ENCODE data around the gene DNAH17. TPM values are rescaled to one million over a fixed set of nuclear protein-coding genes. Genes with fewer than 3 reads are reported as not detected.

DNAH17 gene
- total RNA-seq, 3 donors from 2014 or later (not counting 1 experiment from before 2014, with no cell fraction given) = 0.16 to 0.25 (median 0.24) TPM

DNA sequence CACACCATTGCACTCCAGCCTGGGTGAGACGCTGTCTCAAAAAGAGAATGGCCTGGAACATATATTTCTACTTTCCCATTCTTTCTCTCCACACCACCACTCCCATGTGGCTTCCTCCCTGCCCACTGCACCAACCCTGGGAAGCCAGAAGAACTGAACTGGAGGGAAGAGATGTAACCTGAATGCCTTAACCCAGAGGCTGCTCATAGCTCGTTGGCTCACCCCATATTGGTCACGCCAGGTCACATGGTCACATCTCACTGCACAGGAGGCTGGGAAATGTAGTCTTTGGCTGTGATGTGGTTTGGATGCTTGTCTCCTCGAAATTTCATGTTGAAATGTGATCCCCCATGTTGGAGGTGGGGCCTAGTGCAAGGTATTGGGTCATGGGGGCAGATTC lies 5.9 kb upstream of the DNAH17 start:
- ATAC-seq (peak in 1 of 3 donors; percentile 45), DNase-seq (peak in 1 of 2 donors; percentile 22)
- Mint-ChIP-seq H3K4me1 (no peaks in the 10 kb centered on the region), H3K36me3 (no peaks in the 10 kb centered on the region), H3K4me3 (no peak overlapping the region), H3K9me3 (no peaks in the 10 kb centered on the region), H3K27ac (no peak overlapping the region), H3K27me3 (ENCODE audit: low read depth in 2 of 2) (peaks cover 0 to 12% of the 10 kb centered on the region in 2 donors)
- Histone ChIP-seq H3K9me3 (ENCODE audit: control insufficient read depth, insufficient read depth, low read length) (no peaks in the 10 kb centered on the region), H3K36me3 (ENCODE audit: control insufficient read depth, insufficient read depth, low read length) (no peaks in the 10 kb centered on the region), H3K27me3 (ENCODE audit: control insufficient read depth, insufficient read depth, low read length) (no peaks in the 10 kb centered on the region), H3K27ac (ENCODE audit: low read length) (no peak overlapping the region), H3K4me3 (ENCODE audit: low read length) (no peak overlapping the region), H3K4me1 (ENCODE audit: control insufficient read depth, insufficient read depth, low read length) (no peaks in the 10 kb centered on the region)
- WGBS (ENCODE audit: insufficient coverage) = 56% methylated on average over 4 of the region's 4 CpGs
- intact Hi-C loops (cut with micrococcal nuclease) = no loop called here
- TF ChIP-seq CTCF (IDR thresholded peaks at IDR 0.05) = no peak

GRCh38 chr17:78581304-78581703 lies 4.1 kb upstream of the DNAH17 start:
- 83% methylated on average over 5 of the region's 5 CpGs for WGBS (ENCODE audit: insufficient coverage)
- H3K27ac Mint-ChIP-seq = no peak overlapping the region

GRCh38 chr17:78580277-78580804 lies 3.1 kb upstream of the DNAH17 start:
- no peak overlapping the region for H3K27ac Mint-ChIP-seq
- no peak overlapping the region for H3K4me3 Mint-ChIP-seq
- no peaks in the 10 kb centered on the region for H3K9me3 Mint-ChIP-seq
- no peaks in the 10 kb centered on the region for H3K4me1 Mint-ChIP-seq
- H3K36me3 ChIP-seq (ENCODE audit: control insufficient read depth, insufficient read depth, low read length) = no peaks in the 10 kb centered on the region
- no peak for TF ChIP-seq CTCF (IDR thresholded peaks at IDR 0.05)
- H3K9me3 ChIP-seq (ENCODE audit: control insufficient read depth, insufficient read depth, low read length) = no peaks in the 10 kb centered on the region
- intact Hi-C loops (cut with micrococcal nuclease) = no loop called here
- peaks cover 0 to 8% of the 10 kb centered on the region in 2 donors for H3K27me3 Mint-ChIP-seq (ENCODE audit: low read depth in 2 of 2)
- no peaks in the 10 kb centered on the region for H3K4me1 ChIP-seq (ENCODE audit: control insufficient read depth, insufficient read depth, low read length)
- no peaks in the 10 kb centered on the region for H3K27me3 ChIP-seq (ENCODE audit: control insufficient read depth, insufficient read depth, low read length)
- ATAC-seq (no peak), DNase-seq (no peak)
- no peaks in the 10 kb centered on the region for H3K36me3 Mint-ChIP-seq
- no peak overlapping the region for H3K4me3 ChIP-seq (ENCODE audit: low read length)
- whole genome bisulfite sequencing (ENCODE audit: insufficient coverage) = 83% methylated on average over 8 of the region's 9 CpGs
- no peak overlapping the region for H3K27ac ChIP-seq (ENCODE audit: low read length)

More at GRCh38 chr17:78581304-78581703, 4.1 kb upstream of the DNAH17 start:
- Histone ChIP-seq H3K27ac (ENCODE audit: low read length) (no peak overlapping the region), H3K4me3 (ENCODE audit: low read length) (no peak overlapping the region), H3K27me3 (ENCODE audit: control insufficient read depth, insufficient read depth, low read length) (no peaks in the 10 kb centered on the region), H3K9me3 (ENCODE audit: control insufficient read depth, insufficient read depth, low read length) (no peaks in the 10 kb centered on the region), H3K4me1 (ENCODE audit: control insufficient read depth, insufficient read depth, low read length) (no peaks in the 10 kb centered on the region), H3K36me3 (ENCODE audit: control insufficient read depth, insufficient read depth, low read length) (no peaks in the 10 kb centered on the region)
- DNase-seq = no peak
- Mint-ChIP-seq H3K36me3 (no peaks in the 10 kb centered on the region), H3K4me1 (no peaks in the 10 kb centered on the region), H3K9me3 (no peaks in the 10 kb centered on the region), H3K4me3 (no peak overlapping the region), H3K27me3 (ENCODE audit: low read depth in 2 of 2) (peaks cover 0 to 8% of the 10 kb centered on the region in 2 donors)
- ATAC-seq = no peak
- TF ChIP-seq CTCF (IDR thresholded peaks at IDR 0.05) = no peak
- intact Hi-C loops (cut with micrococcal nuclease) = no loop called here
